GM23338 (cell line): ENCODE results near the gene RBM38. TPM values are rescaled to one million over a fixed set of nuclear protein-coding genes. Genes with fewer than 3 reads are reported as not detected.

Experiments used
- ATAC-seq: fragments of 200-7000 bp; cut with Tn5 transposase; 3 replicates; pipeline ENCODE4 v1.9.1; 2020
- DNase-seq: peaks from one replicate; pipeline ENCODE4 v3.0.0-alpha.2; 2015; ENCODE audit warnings: low spot score
- H2AFZ ChIP-seq: fragments of 200-600 bp; sonication (generic); 2 replicates; pipeline ENCODE4 v1.8.0; 2016; ENCODE audit warnings: antibody characterized with exemption, mild to moderate bottlenecking, moderate library complexity
- H3F3A ChIP-seq: fragments of 200-600 bp; sonication (generic); replicated peaks from 2 replicates; pipeline ENCODE4 v1.8.0; 2017; ENCODE audit warnings: antibody characterized with exemption, mixed run types, low read depth
- H3K27ac ChIP-seq: fragments of 200-600 bp; sonication (generic); 2 replicates; pipeline ENCODE4 v1.6.1; 2016; ENCODE audit warnings: low read depth
- H3K27me3 ChIP-seq: fragments of 200-600 bp; sonication (generic); 2 replicates; pipeline ENCODE4 v1.8.0; 2016; ENCODE audit warnings: mild to moderate bottlenecking, mixed run types, moderate library complexity; ENCODE audit not compliant: insufficient read depth
- H3K36me3 ChIP-seq: fragments of 200-600 bp; sonication (generic); 2 replicates; pipeline ENCODE4 v1.8.0; 2016; ENCODE audit warnings: mild to moderate bottlenecking; ENCODE audit not compliant: insufficient read depth
- H3K4me1 ChIP-seq: fragments of 200-600 bp; sonication (generic); 2 replicates; pipeline ENCODE4 v1.8.0; 2016; ENCODE audit warnings: mild to moderate bottlenecking, moderate library complexity; ENCODE audit not compliant: insufficient read depth
- H3K4me2 ChIP-seq: fragments of 200-600 bp; sonication (generic); 2 replicates; pipeline ENCODE4 v1.7.1; 2017; ENCODE audit warnings: mixed run types
- H3K4me3 ChIP-seq: fragments of 200-600 bp; sonication (generic); 2 replicates; pipeline ENCODE4 v1.6.1; 2016; ENCODE audit warnings: mixed run types
- H3K79me2 ChIP-seq: fragments of 200-600 bp; sonication (generic); replicated peaks from 2 replicates; pipeline ENCODE4 v1.8.0; 2017; ENCODE audit warnings: mild to moderate bottlenecking; ENCODE audit not compliant: insufficient read depth
- H3K9me2 ChIP-seq: fragments of 200-600 bp; sonication (generic); 2 replicates; pipeline ENCODE4 v1.8.0; 2017; ENCODE audit not compliant: insufficient read depth
- H4K20me1 ChIP-seq: fragments of 200-600 bp; sonication (generic); replicated peaks from 2 replicates; pipeline ENCODE4 v1.8.0; 2017; ENCODE audit warnings: mild to moderate bottlenecking; ENCODE audit not compliant: insufficient read depth
- H3K27ac Mint-ChIP-seq: 2 replicates; pipeline ENCODE4 v1.8.0; 2020; ENCODE audit warnings: inconsistent platforms, mild to moderate bottlenecking, moderate library complexity, mixed read lengths
- H3K27me3 Mint-ChIP-seq: 3 replicates; pipeline ENCODE4 v1.8.0; 2022; ENCODE audit warnings: low read depth, mild to moderate bottlenecking, moderate library complexity, mixed read lengths, inconsistent platforms; ENCODE audit not compliant: insufficient read depth, poor library complexity
- H3K36me3 Mint-ChIP-seq: 3 replicates; pipeline ENCODE4 v1.8.0; 2021; ENCODE audit warnings: low read depth, mild to moderate bottlenecking, inconsistent platforms, moderate library complexity, mixed read lengths
- H3K4me1 Mint-ChIP-seq: 3 replicates; pipeline ENCODE4 v1.8.0; 2020; ENCODE audit warnings: mild to moderate bottlenecking, inconsistent platforms, mixed read lengths
- H3K4me3 Mint-ChIP-seq: 3 replicates; pipeline ENCODE4 v1.8.0; 2021; ENCODE audit warnings: moderate library complexity, mild to moderate bottlenecking, inconsistent platforms, mixed read lengths
- H3K9me3 Mint-ChIP-seq: 3 replicates; pipeline ENCODE4 v1.8.0; 2020; ENCODE audit warnings: moderate library complexity, mild to moderate bottlenecking, inconsistent platforms, mixed read lengths
- CREB1 ChIP-seq: fragments of 250-450 bp; sonication (Bioruptor Pico); IDR thresholded peaks from 2 replicates; pipeline ENCODE4 v1.5.0; 2020; ENCODE audit warnings: low read depth, mild to moderate bottlenecking, moderate library complexity
- EZH2 ChIP-seq: fragments of 200-600 bp; sonication (generic); IDR thresholded peaks from one replicate; pipeline ENCODE4 v1.8.0; 2017; ENCODE audit warnings: antibody characterized with exemption, mild to moderate bottlenecking, low read depth; ENCODE audit not compliant: unreplicated experiment
- EZH2phosphoT487 ChIP-seq: fragments of 200-600 bp; sonication (generic); IDR thresholded peaks from one replicate; pipeline ENCODE4 v1.8.1; 2018; ENCODE audit warnings: antibody characterized with exemption; ENCODE audit not compliant: unreplicated experiment
- JUNB ChIP-seq: IDR thresholded peaks from one replicate; pipeline ENCODE4 v1.6.1; 2016; ENCODE audit warnings: antibody characterized with exemption; ENCODE audit not compliant: unreplicated experiment
- NANOG ChIP-seq: IDR thresholded peaks from 2 replicates; pipeline ENCODE4 v1.6.1; 2016; ENCODE audit warnings: antibody characterized with exemption, borderline replicate concordance
- POLR2AphosphoS5 ChIP-seq: IDR thresholded peaks from 2 replicates; pipeline ENCODE4 v1.6.1; 2016; ENCODE audit warnings: antibody characterized with exemption, low read depth
- STAT1 ChIP-seq: IDR thresholded peaks from one replicate; pipeline ENCODE4 v1.6.1; 2016; ENCODE audit warnings: antibody characterized with exemption; ENCODE audit not compliant: unreplicated experiment
- ZNF114 ChIP-seq: fragments of 250-450 bp; sonication (Bioruptor Pico); IDR thresholded peaks from 2 replicates; pipeline ENCODE4 v1.5.0; 2020; ENCODE audit warnings: mild to moderate bottlenecking, moderate library complexity
- ZNF331 ChIP-seq: fragments of 250-450 bp; sonication (Bioruptor Pico); IDR thresholded peaks from 2 replicates; pipeline ENCODE4 v1.5.0; 2020; ENCODE audit warnings: low read depth, mild to moderate bottlenecking, moderate library complexity
- polyA plus RNA-seq: library from polyadenylated mRNA; unstranded; fragments of >200 nt; fragmentation: Nextera tagmentation; extraction: Ambion mirVana; gene quantifications from 2 replicates; pipeline ENCODE4 v1.2.1, GENCODE V29; 2016
- total RNA-seq: library from RNA; depleted of rRNA; stranded (reverse); fragments of >200 nt; shearing (Covaris generic); gene quantifications from 2 replicates; pipeline ENCODE4 v1.2.3, GENCODE V29; 2014
- TF ChIP-seq, protein P1 (sequence below): IDR thresholded peaks from one replicate; pipeline ENCODE4 v1.6.1; 2018; ENCODE audit warnings: antibody characterized with exemption; ENCODE audit not compliant: unreplicated experiment
- TF ChIP-seq, protein P2 (sequence below): fragments of 250-450 bp; sonication (Bioruptor Pico); IDR thresholded peaks from 2 replicates; pipeline ENCODE4 v1.5.0; 2020; ENCODE audit warnings: mild to moderate bottlenecking, moderate library complexity
- TF ChIP-seq, protein P3 (sequence below): IDR thresholded peaks from 2 replicates; pipeline ENCODE4 v1.6.1; 2016; ENCODE audit warnings: antibody characterized with exemption
- TF ChIP-seq, protein P4 (sequence below), 2 experiments: fragments of 200-600 bp in 1 of 2; sonication (generic) in 1 of 2; conservative IDR thresholded peaks; 2 replicates each; pipeline versions ENCODE4 v1.5.1 to v1.6.1; 2016 to 2017; ENCODE audit warnings: antibody characterized with exemption in 2 of 2, low read depth in 2 of 2, mild to moderate bottlenecking in 2 of 2, moderate library complexity in 1 of 2

RBM38 gene
- total and polyA plus RNA-seq, 2 experiments from 2014 or later = 22.9 to 80.5 TPM

DNA sequence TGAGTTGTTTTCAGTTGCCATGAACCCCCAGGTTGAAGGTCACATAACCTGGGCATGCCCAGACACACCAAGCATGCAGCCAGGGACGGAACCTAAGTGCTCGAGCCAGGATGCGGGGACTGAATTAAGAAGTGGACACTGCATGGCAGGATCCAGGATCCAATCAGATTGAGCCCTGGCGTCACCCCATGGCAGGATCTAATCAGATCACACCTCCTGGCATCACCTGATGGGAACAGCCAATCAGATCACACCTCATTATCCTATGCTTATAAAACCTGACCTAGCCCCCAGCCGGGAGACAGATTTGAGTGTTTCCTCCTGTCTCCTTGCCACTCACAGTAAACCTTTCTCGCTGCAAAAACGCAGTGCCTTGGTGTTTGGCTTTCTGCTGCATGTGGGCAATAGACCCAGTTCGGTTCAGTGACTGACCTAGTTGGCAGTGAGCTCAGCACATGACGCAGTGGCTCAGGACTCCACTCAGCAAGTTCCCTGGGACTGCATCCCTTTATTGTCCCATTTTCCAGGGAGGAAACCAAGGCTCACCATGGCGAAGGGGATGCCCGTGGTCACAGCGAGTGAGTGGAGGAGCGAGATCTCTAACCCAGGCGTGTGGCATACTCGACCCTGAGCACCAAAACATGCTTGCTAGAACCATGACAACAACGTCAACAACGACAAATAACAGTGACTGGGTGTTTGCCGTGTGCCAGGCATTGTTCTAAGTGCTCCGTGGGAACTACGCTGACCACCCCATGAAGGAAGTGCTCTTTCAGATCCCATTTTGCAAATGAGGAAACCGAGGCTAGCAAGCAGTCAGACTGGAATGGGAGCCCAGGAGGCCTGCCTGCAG lies 66.3 kb downstream of the RBM38 start:
- peaks cover 6% of the 10 kb centered on the region; the same call in 1 of the 3 replicates for H3K36me3 Mint-ChIP-seq
- H3K4me3 Mint-ChIP-seq = no peak overlapping the region
- Histone ChIP-seq H3K27ac (no peak overlapping the region), H3K27me3 (no peaks in the 10 kb centered on the region), H3K4me3 (no peak overlapping the region), H3K4me2 (no peak overlapping the region), H3K79me2 (no peaks in the 10 kb centered on the region), H3K36me3 (no peaks in the 10 kb centered on the region), H3K4me1 (no peaks in the 10 kb centered on the region), H2AFZ (no peak overlapping the region), H3F3A (no peaks in the 10 kb centered on the region), H4K20me1 (no peaks in the 10 kb centered on the region), H3K9me2 (no peaks in the 10 kb centered on the region)
- TF ChIP-seq ZNF331 (CRISPR knock-in tag) (no peak), NANOG (no peak), STAT1 (no peak), EZH2phosphoT487 (no peak), JUNB (no peak), ZNF114 (CRISPR knock-in tag) (no peak), CREB1 (CRISPR knock-in tag) (no peak), POLR2AphosphoS5 (no peak), EZH2 (no peak)
- TF ChIP-seq, protein P1, sequence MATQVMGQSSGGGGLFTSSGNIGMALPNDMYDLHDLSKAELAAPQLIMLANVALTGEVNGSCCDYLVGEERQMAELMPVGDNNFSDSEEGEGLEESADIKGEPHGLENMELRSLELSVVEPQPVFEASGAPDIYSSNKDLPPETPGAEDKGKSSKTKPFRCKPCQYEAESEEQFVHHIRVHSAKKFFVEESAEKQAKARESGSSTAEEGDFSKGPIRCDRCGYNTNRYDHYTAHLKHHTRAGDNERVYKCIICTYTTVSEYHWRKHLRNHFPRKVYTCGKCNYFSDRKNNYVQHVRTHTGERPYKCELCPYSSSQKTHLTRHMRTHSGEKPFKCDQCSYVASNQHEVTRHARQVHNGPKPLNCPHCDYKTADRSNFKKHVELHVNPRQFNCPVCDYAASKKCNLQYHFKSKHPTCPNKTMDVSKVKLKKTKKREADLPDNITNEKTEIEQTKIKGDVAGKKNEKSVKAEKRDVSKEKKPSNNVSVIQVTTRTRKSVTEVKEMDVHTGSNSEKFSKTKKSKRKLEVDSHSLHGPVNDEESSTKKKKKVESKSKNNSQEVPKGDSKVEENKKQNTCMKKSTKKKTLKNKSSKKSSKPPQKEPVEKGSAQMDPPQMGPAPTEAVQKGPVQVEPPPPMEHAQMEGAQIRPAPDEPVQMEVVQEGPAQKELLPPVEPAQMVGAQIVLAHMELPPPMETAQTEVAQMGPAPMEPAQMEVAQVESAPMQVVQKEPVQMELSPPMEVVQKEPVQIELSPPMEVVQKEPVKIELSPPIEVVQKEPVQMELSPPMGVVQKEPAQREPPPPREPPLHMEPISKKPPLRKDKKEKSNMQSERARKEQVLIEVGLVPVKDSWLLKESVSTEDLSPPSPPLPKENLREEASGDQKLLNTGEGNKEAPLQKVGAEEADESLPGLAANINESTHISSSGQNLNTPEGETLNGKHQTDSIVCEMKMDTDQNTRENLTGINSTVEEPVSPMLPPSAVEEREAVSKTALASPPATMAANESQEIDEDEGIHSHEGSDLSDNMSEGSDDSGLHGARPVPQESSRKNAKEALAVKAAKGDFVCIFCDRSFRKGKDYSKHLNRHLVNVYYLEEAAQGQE = no peak
- TF ChIP-seq, protein P2, sequence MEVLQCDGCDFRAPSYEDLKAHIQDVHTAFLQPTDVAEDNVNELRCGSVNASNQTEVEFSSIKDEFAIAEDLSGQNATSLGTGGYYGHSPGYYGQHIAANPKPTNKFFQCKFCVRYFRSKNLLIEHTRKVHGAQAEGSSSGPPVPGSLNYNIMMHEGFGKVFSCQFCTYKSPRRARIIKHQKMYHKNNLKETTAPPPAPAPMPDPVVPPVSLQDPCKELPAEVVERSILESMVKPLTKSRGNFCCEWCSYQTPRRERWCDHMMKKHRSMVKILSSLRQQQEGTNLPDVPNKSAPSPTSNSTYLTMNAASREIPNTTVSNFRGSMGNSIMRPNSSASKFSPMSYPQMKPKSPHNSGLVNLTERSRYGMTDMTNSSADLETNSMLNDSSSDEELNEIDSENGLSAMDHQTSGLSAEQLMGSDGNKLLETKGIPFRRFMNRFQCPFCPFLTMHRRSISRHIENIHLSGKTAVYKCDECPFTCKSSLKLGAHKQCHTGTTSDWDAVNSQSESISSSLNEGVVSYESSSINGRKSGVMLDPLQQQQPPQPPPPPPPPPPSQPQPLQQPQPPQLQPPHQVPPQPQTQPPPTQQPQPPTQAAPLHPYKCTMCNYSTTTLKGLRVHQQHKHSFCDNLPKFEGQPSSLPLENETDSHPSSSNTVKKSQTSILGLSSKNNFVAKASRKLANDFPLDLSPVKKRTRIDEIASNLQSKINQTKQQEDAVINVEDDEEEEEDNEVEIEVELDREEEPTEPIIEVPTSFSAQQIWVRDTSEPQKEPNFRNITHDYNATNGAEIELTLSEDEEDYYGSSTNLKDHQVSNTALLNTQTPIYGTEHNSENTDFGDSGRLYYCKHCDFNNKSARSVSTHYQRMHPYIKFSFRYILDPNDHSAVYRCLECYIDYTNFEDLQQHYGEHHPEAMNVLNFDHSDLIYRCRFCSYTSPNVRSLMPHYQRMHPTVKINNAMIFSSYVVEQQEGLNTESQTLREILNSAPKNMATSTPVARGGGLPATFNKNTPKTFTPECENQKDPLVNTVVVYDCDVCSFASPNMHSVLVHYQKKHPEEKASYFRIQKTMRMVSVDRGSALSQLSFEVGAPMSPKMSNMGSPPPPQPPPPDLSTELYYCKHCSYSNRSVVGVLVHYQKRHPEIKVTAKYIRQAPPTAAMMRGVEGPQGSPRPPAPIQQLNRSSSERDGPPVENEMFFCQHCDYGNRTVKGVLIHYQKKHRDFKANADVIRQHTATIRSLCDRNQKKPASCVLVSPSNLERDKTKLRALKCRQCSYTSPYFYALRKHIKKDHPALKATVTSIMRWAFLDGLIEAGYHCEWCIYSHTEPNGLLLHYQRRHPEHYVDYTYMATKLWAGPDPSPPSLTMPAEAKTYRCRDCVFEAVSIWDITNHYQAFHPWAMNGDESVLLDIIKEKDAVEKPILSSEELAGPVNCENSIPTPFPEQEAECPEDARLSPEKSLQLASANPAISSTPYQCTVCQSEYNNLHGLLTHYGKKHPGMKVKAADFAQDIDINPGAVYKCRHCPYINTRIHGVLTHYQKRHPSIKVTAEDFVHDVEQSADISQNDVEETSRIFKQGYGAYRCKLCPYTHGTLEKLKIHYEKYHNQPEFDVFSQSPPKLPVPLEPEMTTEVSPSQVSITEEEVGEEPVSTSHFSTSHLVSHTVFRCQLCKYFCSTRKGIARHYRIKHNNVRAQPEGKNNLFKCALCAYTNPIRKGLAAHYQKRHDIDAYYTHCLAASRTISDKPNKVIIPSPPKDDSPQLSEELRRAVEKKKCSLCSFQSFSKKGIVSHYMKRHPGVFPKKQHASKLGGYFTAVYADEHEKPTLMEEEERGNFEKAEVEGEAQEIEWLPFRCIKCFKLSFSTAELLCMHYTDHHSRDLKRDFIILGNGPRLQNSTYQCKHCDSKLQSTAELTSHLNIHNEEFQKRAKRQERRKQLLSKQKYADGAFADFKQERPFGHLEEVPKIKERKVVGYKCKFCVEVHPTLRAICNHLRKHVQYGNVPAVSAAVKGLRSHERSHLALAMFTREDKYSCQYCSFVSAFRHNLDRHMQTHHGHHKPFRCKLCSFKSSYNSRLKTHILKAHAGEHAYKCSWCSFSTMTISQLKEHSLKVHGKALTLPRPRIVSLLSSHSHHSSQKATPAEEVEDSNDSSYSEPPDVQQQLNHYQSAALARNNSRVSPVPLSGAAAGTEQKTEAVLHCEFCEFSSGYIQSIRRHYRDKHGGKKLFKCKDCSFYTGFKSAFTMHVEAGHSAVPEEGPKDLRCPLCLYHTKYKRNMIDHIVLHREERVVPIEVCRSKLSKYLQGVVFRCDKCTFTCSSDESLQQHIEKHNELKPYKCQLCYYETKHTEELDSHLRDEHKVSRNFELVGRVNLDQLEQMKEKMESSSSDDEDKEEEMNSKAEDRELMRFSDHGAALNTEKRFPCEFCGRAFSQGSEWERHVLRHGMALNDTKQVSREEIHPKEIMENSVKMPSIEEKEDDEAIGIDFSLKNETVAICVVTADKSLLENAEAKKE = no peak
- TF ChIP-seq, protein P3, sequence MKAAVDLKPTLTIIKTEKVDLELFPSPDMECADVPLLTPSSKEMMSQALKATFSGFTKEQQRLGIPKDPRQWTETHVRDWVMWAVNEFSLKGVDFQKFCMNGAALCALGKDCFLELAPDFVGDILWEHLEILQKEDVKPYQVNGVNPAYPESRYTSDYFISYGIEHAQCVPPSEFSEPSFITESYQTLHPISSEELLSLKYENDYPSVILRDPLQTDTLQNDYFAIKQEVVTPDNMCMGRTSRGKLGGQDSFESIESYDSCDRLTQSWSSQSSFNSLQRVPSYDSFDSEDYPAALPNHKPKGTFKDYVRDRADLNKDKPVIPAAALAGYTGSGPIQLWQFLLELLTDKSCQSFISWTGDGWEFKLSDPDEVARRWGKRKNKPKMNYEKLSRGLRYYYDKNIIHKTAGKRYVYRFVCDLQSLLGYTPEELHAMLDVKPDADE = no peak
- TF ChIP-seq, protein P4, sequence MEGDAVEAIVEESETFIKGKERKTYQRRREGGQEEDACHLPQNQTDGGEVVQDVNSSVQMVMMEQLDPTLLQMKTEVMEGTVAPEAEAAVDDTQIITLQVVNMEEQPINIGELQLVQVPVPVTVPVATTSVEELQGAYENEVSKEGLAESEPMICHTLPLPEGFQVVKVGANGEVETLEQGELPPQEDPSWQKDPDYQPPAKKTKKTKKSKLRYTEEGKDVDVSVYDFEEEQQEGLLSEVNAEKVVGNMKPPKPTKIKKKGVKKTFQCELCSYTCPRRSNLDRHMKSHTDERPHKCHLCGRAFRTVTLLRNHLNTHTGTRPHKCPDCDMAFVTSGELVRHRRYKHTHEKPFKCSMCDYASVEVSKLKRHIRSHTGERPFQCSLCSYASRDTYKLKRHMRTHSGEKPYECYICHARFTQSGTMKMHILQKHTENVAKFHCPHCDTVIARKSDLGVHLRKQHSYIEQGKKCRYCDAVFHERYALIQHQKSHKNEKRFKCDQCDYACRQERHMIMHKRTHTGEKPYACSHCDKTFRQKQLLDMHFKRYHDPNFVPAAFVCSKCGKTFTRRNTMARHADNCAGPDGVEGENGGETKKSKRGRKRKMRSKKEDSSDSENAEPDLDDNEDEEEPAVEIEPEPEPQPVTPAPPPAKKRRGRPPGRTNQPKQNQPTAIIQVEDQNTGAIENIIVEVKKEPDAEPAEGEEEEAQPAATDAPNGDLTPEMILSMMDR (conservative IDR thresholded peaks at IDR 0.05; ENCODE audit: low read depth in 2 of 2) = no peak
- H3K9me3 Mint-ChIP-seq = peaks cover 6% of the 10 kb centered on the region; the same call in 2 of the 3 replicates
- H3K4me1 Mint-ChIP-seq = peaks cover 3% of the 10 kb centered on the region; the same call in 1 of the 3 replicates
- H3K27me3 Mint-ChIP-seq = peaks cover 9% of the 10 kb centered on the region
- H3K27ac Mint-ChIP-seq = no peak overlapping the region
- no peak for ATAC-seq
- DNase-seq = no peak
